HL-60 (cell line): ENCODE measurements around the gene ZYG11A.
"Not testable (repeated sequence)": the region's sequence is repeated elsewhere in the genome, so short reads cannot be mapped to it uniquely, and the experiment has no call there.

ENCODE experiments used
- DNase-seq, 2 experiments: peaks; one replicate each; pipeline ENCODE4 v3.0.0-alpha.2; 2010 to 2020; ENCODE audit warnings: low read depth in 1 of 2, low spot score in 1 of 2
- H3K27ac ChIP-seq: fragments of 250-450 bp; sonication (Bioruptor Pico); replicated peaks from 2 replicates; pipeline ENCODE4 v1.5.1; 2020; ENCODE audit warnings: mild to moderate bottlenecking, moderate library complexity
- H3K27me3 ChIP-seq: fragments of 250-450 bp; sonication (Bioruptor Pico); 2 replicates; pipeline ENCODE4 v1.5.1; 2021; ENCODE audit warnings: mild to moderate bottlenecking, moderate library complexity; ENCODE audit not compliant: insufficient read depth, poor library complexity, severe bottlenecking
- H3K4me3 ChIP-seq: replicated peaks from 2 replicates; pipeline ENCODE4 v1.5.1; 2011; ENCODE audit warnings: mild to moderate bottlenecking, control low read depth, low read length; ENCODE audit not compliant: insufficient read depth
- GABPA ChIP-seq: IDR thresholded peaks from 2 replicates; pipeline ENCODE4 v1.6.1; 2012; ENCODE audit warnings: low read depth
- POLR2AphosphoS5 ChIP-seq: IDR thresholded peaks from 2 replicates; pipeline ENCODE4 v1.6.1; 2012; ENCODE audit warnings: low read depth
- SPI1 ChIP-seq: IDR thresholded peaks from 2 replicates; pipeline ENCODE4 v1.6.1; 2012; ENCODE audit warnings: low read depth, mild to moderate bottlenecking, borderline replicate concordance
- long read RNA-seq: library from polyadenylated mRNA; unstranded; transcript quantifications from one replicate; pipeline ENCODE4 v2.0.0, GENCODE V29; 2020
- TF ChIP-seq, protein P1 (sequence below): IDR thresholded peaks from 2 replicates; pipeline ENCODE4 v1.6.1; 2012; ENCODE audit warnings: low read depth; ENCODE audit not compliant: insufficient replicate concordance
- TF ChIP-seq, protein P2 (sequence below): IDR thresholded peaks from one replicate; pipeline ENCODE4 v1.5.1; 2011; ENCODE audit warnings: low read length, control low read depth, inconsistent platforms; ENCODE audit not compliant: insufficient read depth

ZYG11A gene
- long read RNA-seq, partial matches to known transcripts, result 6 of 17 reads
- long read RNA-seq, other reads (novel, unspliced or antisense), result 11 of 17 reads

DNA sequence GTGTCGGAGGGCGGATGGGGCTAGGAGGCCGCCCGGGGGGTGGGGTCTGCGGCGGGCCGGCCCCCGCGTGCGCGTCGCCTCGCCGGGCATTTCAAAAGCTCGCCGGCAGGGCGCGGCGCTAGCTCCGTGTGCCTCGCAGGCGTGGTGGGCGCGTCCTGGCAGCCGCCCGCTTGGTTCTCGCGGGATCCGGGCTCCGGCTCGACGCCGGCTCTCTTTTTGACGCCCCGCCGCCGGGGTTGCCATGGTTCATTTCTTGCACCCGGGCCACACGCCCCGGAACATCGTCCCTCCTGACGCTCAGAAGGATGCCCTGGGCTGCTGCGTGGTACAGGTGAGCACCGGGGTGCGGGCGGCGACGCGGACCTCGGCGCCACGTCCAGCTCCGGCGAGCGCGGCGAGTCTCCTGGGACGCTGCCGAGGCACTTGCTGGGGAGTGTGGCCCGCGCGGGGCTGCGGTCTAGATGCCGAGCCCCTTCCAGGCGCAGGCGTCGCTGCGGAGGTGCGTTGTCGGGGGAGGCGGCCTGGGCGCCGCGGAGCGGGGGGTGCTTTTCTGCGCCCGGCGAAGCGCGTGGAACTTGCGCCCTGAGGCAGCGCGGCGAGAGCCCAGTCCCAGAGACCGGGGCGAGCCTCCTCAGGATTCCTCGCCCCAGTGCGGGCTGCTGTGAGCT lies at the start of gene ZYG11A:
ZYG11A (plus strand) TSS at position 118 of the 668 bp plus-strand sequence; CDS start at position 242, 124 bp downstream.
- peak within 1 kb of the TSS; percentile 24; the same call in 1 of the 2 replicates for H3K4me3 ChIP-seq
- peaks cover 5% of the 10 kb centered on the region for H3K27me3 ChIP-seq
- H3K27ac ChIP-seq, result no peak within 1 kb of the TSS
- TF ChIP-seq GABPA (no peak), SPI1 (no peak), POLR2AphosphoS5 (no peak)
- TF ChIP-seq, protein P1, sequence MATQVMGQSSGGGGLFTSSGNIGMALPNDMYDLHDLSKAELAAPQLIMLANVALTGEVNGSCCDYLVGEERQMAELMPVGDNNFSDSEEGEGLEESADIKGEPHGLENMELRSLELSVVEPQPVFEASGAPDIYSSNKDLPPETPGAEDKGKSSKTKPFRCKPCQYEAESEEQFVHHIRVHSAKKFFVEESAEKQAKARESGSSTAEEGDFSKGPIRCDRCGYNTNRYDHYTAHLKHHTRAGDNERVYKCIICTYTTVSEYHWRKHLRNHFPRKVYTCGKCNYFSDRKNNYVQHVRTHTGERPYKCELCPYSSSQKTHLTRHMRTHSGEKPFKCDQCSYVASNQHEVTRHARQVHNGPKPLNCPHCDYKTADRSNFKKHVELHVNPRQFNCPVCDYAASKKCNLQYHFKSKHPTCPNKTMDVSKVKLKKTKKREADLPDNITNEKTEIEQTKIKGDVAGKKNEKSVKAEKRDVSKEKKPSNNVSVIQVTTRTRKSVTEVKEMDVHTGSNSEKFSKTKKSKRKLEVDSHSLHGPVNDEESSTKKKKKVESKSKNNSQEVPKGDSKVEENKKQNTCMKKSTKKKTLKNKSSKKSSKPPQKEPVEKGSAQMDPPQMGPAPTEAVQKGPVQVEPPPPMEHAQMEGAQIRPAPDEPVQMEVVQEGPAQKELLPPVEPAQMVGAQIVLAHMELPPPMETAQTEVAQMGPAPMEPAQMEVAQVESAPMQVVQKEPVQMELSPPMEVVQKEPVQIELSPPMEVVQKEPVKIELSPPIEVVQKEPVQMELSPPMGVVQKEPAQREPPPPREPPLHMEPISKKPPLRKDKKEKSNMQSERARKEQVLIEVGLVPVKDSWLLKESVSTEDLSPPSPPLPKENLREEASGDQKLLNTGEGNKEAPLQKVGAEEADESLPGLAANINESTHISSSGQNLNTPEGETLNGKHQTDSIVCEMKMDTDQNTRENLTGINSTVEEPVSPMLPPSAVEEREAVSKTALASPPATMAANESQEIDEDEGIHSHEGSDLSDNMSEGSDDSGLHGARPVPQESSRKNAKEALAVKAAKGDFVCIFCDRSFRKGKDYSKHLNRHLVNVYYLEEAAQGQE, result no peak
- TF ChIP-seq, protein P2, sequence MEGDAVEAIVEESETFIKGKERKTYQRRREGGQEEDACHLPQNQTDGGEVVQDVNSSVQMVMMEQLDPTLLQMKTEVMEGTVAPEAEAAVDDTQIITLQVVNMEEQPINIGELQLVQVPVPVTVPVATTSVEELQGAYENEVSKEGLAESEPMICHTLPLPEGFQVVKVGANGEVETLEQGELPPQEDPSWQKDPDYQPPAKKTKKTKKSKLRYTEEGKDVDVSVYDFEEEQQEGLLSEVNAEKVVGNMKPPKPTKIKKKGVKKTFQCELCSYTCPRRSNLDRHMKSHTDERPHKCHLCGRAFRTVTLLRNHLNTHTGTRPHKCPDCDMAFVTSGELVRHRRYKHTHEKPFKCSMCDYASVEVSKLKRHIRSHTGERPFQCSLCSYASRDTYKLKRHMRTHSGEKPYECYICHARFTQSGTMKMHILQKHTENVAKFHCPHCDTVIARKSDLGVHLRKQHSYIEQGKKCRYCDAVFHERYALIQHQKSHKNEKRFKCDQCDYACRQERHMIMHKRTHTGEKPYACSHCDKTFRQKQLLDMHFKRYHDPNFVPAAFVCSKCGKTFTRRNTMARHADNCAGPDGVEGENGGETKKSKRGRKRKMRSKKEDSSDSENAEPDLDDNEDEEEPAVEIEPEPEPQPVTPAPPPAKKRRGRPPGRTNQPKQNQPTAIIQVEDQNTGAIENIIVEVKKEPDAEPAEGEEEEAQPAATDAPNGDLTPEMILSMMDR, result no peak
- peak; percentile 26 to 56 for DNase-seq

DNA sequence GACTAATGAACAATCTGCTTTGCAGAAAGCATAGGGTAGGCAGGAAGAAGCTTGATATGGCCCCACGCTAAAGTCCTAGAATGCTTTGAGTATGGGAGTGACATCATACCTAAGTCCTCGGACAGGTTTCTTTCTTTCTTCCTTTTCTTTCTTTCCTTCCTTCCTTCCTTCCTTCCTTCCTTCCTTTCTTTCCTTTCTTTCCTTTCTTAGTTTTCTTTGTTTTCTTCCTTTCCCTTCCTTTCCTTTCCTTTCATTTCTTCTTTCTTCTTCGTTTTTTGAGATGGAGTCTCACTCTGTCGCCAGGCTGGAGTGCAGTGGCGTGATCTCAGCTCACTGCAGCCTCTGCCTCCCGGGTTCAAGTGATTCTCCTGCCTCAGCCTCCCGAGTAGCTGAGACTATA lies 48.8 kb upstream of the ZYG11A start:
- DNase-seq, H3K27me3 ChIP-seq, H3K27ac ChIP-seq, H3K4me3 ChIP-seq: not testable (repeated sequence)

DNA sequence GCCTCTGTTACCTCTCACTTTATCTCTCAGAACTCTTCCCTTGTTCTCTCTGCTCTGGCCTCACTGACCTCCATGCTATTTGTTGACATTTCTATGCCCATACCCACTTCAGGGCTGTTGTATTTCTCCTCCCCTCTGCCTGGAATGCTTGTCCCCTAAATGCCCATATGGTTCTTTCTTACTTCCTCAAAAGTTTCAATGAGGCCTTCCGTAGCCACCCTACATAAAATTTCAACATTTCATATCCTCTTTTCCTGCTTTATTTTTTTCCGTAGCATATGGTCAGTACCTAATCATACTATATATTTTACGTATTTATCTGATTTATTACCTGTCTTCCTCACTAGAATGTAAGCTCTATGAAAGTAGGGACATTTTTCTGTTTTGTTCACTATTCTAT lies 47.1 kb upstream of the ZYG11A start:
- Histone ChIP-seq H3K27me3 (no peaks in the 10 kb centered on the region), H3K27ac (peak overlapping the region; percentile 5; the same call in 1 of the 2 replicates), H3K4me3 (no peak overlapping the region)
- TF ChIP-seq POLR2AphosphoS5 (no peak), SPI1 (peak; percentile 65; the same call in 1 of the 2 replicates)
- DNase-seq, result peak in 1 of 2 experiments; percentile 36

DNA sequence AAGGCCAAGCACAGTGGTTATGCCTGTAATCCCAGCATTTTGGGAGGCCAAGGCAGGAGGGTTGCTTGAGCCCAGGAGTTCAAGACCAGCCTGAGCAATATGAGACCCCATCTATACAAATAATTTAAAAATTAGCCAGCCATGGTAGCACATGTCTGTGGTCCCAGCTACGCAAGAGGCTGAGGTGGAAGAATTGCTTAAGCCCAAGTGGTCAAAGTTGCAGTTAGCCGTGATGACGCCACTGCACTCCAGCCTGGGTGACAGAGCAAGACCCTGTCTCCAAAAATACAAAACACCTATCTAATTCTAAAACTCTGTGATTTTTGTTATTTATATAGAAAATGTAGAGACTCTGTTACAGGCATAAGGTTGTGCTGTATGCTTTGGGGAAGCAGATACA lies 44.2 kb upstream of the ZYG11A start:
- DNase-seq, result peak in 1 of 2 experiments; percentile 79
- no peak for TF ChIP-seq POLR2AphosphoS5
- TF ChIP-seq, protein P1, result no peak
- TF ChIP-seq, protein P2, result no peak
- TF ChIP-seq SPI1, result no peak
- no peak for TF ChIP-seq GABPA
- peak overlapping the region; percentile 61 for H3K27ac ChIP-seq

DNA sequence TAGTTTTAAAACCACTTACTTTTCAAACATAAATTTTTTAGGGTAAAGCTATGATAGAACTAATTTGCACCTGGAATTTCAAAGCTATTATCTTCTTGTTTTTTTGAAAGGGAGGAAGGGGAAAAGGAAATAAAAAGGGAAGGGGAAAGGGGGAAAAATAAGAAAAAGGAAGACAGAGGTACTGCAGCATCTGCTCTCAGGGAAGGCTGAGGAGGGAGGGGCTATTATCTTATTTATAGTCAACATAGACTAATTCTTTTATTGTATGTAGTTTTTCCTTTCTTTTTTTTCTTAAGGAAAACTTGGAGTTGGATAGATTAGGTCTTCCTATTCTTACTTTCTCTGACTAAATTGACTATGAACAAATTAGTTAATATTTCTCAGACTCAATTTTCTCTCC lies 41.5 kb upstream of the ZYG11A start:
- TF ChIP-seq GABPA, result no peak
- no peak for DNase-seq
- Histone ChIP-seq H3K4me3 (no peak overlapping the region), H3K27me3 (no peaks in the 10 kb centered on the region), H3K27ac (no peak overlapping the region)

More for the DNA sequence above, 44.2 kb upstream of the ZYG11A start:
- H3K27me3 ChIP-seq, result no peaks in the 10 kb centered on the region
- H3K4me3 ChIP-seq, result no peak overlapping the region

DNA sequence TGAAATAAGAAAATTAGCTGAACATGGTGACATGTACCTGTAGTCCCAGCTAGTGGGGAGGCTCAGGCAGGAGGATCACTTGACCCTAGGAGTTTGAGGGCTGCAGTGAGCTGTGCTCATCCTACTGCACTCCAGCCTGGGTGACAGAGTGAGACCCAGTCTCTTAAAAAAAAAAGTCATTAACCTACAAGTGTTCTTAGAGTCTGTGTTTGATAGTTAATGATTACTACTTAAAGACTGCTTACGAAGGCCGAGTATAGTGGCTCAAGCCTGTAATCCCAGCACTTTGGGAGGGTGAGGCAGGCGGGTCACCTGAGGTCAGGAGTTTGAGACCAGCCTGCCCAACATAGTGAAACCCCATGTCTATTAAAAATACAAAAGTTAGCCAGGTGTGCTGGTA lies 38.5 kb upstream of the ZYG11A start:
- H3K4me3 ChIP-seq, result not testable (repeated sequence)

More for the DNA sequence above, 38.5 kb upstream of the ZYG11A start:
- DNase-seq, H3K27ac ChIP-seq, H3K27me3 ChIP-seq: not testable (repeated sequence)
